ENCODE data around the gene RPS24. TPM values are rescaled to one million over a fixed set of nuclear protein-coding genes. Genes with fewer than 3 reads are reported as not detected.

The RPS24 gene
- total and polyA plus RNA-seq, 9 of the 15 experiments (the other 6 are each of a cell fraction or from before 2014, with no cell fraction given), result 1,947 to 7,307 (median 5,944) TPM

DNA sequence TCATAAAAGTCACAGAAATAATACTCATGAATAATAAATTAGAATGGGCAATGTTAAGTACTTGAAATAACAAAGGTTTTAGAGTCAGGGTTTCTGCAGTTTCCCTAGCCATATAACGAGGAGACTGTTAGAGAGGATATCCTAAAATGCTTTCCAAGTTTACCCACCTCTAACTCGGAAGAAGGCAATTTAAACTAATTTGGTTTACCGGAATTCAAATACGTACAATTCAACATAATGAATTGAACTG, 351 bp upstream of the RPS24 start (continued):
- TF ChIP-seq ZNF644 (tag; IDR thresholded peaks at IDR 0.05; ENCODE audit: low read depth), result 0 out of 2 replicates have a peak, but pooled peaks have one; percentile 59
- TF ChIP-seq GATAD2B (IDR thresholded peaks at IDR 0.05; ENCODE audit: borderline replicate concordance), result peak; percentile 13; the same call in 1 of the 2 replicates
- TF ChIP-seq ARNT (IDR thresholded peaks at IDR 0.05), result 0 out of 4 replicates have a peak, but pooled peaks of 1 of the 2 experiments have one; percentile 41
- TF ChIP-seq NFATC3 (IDR thresholded peaks at IDR 0.05), result 0 out of 2 replicates have a peak, but pooled peaks have one; percentile 33
- TF ChIP-seq SMAD3 (CRISPR knock-in tag; conservative IDR thresholded peaks at IDR 0.05), result 0 out of 2 replicates have a peak, but pooled peaks have one; percentile 5
- TF ChIP-seq, protein P1, sequence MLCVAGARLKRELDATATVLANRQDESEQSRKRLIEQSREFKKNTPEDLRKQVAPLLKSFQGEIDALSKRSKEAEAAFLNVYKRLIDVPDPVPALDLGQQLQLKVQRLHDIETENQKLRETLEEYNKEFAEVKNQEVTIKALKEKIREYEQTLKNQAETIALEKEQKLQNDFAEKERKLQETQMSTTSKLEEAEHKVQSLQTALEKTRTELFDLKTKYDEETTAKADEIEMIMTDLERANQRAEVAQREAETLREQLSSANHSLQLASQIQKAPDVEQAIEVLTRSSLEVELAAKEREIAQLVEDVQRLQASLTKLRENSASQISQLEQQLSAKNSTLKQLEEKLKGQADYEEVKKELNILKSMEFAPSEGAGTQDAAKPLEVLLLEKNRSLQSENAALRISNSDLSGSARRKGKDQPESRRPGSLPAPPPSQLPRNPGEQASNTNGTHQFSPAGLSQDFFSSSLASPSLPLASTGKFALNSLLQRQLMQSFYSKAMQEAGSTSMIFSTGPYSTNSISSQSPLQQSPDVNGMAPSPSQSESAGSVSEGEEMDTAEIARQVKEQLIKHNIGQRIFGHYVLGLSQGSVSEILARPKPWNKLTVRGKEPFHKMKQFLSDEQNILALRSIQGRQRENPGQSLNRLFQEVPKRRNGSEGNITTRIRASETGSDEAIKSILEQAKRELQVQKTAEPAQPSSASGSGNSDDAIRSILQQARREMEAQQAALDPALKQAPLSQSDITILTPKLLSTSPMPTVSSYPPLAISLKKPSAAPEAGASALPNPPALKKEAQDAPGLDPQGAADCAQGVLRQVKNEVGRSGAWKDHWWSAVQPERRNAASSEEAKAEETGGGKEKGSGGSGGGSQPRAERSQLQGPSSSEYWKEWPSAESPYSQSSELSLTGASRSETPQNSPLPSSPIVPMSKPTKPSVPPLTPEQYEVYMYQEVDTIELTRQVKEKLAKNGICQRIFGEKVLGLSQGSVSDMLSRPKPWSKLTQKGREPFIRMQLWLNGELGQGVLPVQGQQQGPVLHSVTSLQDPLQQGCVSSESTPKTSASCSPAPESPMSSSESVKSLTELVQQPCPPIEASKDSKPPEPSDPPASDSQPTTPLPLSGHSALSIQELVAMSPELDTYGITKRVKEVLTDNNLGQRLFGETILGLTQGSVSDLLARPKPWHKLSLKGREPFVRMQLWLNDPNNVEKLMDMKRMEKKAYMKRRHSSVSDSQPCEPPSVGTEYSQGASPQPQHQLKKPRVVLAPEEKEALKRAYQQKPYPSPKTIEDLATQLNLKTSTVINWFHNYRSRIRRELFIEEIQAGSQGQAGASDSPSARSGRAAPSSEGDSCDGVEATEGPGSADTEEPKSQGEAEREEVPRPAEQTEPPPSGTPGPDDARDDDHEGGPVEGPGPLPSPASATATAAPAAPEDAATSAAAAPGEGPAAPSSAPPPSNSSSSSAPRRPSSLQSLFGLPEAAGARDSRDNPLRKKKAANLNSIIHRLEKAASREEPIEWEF (CRISPR knock-in tag; IDR thresholded peaks at IDR 0.05), result no peak
- TF ChIP-seq, protein P2, sequence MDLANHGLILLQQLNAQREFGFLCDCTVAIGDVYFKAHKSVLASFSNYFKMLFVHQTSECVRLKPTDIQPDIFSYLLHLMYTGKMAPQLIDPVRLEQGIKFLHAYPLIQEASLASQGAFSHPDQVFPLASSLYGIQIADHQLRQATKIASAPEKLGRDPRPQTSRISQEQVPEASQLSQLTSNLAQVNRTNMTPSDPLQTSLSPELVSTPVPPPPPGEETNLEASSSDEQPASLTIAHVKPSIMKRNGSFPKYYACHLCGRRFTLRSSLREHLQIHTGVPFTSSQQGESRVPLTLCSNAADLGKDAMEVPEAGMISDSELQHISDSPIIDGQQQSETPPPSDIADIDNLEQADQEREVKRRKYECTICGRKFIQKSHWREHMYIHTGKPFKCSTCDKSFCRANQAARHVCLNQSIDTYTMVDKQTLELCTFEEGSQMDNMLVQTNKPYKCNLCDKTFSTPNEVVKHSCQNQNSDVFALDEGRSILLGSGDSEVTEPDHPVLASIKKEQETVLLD (IDR thresholded peaks at IDR 0.05), result no peak

Data from K562 (cell line).